ENCODE data around the gene ERMARD.

Gene ERMARD

GRCh38 chr6:169787797-169788196 is 36.4 kb downstream of the ERMARD start:
- no peak for DNase-seq (ENCODE audit: low read depth)
- no peak for TF ChIP-seq CTCF (IDR thresholded peaks at IDR 0.05; ENCODE audit: control insufficient read depth, extremely low read depth, insufficient read depth)
- H3K4me3 ChIP-seq (ENCODE audit: low read depth, low read length) = no peak overlapping the region

GRCh38 chr6:169788809-169789145 is 37.4 kb downstream of the ERMARD start:
- no peak overlapping the region for H3K4me3 ChIP-seq (ENCODE audit: low read depth, low read length)
- no peak for TF ChIP-seq CTCF (IDR thresholded peaks at IDR 0.05; ENCODE audit: control insufficient read depth, extremely low read depth, insufficient read depth)
- no peak for DNase-seq (ENCODE audit: low read depth)

DNA sequence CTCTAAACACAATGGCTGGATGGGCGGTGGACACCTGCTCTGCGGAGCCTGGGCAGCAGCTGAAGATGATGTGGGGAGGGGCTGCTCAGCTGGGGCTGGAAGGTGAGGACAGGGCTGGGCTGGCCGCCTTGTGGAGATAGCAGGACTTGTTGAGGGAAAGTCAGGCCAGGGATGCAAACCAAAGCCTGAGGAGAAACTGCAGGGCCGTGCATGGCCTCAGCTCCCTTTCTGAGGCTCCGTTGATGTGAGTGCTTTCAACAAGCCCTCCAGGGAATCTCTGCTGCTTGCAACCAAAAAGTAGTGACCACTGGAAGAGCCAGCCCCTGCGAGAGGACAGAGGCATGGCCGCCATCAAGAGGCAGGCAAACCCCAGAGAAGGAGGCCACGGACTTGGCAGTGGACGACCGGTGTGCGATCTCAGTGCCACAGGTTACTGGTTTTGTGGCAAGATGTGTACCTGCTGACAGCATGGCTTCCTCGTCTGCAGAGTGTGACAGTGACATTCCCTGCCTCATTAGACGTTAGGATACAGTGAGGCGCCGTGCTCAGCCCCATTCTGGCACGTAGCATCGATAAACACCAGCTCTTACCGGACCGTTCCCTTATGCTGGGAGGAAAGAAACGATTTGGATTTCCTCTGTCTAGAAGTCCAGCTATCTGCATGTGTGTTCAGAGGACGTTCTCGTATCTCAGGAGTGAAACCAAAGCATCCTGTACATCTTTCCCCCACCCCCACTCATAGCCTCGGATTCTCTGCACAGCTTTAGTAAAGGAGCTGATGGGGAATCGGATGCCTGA is 37.9 kb downstream of the ERMARD start:
- peak overlapping the region; percentile 49 for H3K4me3 ChIP-seq (ENCODE audit: low read depth, low read length)
- no peak for TF ChIP-seq CTCF (IDR thresholded peaks at IDR 0.05; ENCODE audit: control insufficient read depth, extremely low read depth, insufficient read depth)
- no peak for DNase-seq (ENCODE audit: low read depth)

DNA sequence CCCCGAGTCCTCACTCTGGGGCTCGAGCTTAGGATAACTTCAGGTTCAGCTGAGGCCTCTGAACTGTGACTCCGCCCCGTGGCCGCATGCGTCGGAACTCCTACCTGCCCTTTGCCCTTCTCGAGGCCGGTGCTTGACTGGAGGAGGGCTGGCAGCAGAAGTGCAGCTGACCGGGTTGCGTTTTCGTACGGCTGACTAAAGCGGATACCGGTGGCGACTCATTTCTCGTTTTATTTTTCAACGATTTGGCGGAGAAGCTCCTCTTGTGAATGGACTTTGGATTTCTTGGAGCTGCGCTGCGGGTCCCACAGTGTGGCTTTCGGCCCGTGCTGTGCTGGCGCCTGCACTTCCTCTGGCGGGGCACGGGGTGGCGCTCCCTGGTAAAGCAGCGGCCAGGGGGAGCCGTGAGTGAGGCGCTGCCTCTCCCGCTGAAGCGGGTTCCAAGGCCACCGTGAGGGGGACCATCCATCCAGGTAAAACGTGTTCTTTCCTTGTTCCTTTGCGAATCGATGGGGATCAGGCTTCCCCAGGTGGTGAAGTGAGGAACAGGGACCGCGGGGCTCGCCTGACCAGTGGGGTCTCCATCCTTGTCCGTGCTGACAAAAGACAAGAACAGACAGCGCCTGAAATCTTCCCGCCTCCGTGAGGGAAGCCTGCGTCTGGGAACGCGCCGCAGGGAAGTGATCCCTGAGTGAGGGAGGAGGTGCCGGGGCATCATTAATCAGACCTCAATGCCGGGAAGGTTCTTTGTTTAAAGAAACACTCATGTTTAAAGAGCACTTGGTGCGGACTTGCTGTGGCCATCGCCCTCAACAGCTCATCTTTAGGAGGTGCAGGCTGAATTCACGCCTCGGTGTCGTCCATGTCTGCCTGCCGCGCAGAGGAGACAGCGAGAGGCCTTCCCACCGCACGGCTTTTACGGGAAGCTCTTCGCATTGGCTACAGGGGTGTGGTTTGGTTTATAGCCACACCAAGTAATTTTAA is 38.8 kb downstream of the ERMARD start:
- peak overlapping the region; percentile 49 for H3K4me3 ChIP-seq (ENCODE audit: low read depth, low read length)
- peak; percentile 95 for TF ChIP-seq CTCF (IDR thresholded peaks at IDR 0.05; ENCODE audit: control insufficient read depth, extremely low read depth, insufficient read depth)
- peak; percentile 54 for DNase-seq (ENCODE audit: low read depth)

- no peak overlapping the region for H3K4me3 ChIP-seq (ENCODE audit: low read depth, low read length)
- no peak for DNase-seq (ENCODE audit: low read depth)
- no peak for TF ChIP-seq CTCF (IDR thresholded peaks at IDR 0.05; ENCODE audit: control insufficient read depth, extremely low read depth, insufficient read depth)
Measured at GRCh38 chr6:169791721-169792131, 40.3 kb downstream of the ERMARD start.

- DNase-seq (ENCODE audit: low read depth) = no peak
- H3K4me3 ChIP-seq (ENCODE audit: low read depth, low read length) = no peak overlapping the region
- TF ChIP-seq CTCF (IDR thresholded peaks at IDR 0.05; ENCODE audit: control insufficient read depth, extremely low read depth, insufficient read depth) = no peak
Measured at GRCh38 chr6:169792306-169793015, 41.0 kb downstream of the ERMARD start.
